ENCODE results near the gene TLR1. TPM values are rescaled to one million over a fixed set of nuclear protein-coding genes. Genes with fewer than 3 reads are reported as not detected.

Gene TLR1
- total and polyA plus RNA-seq, 8 donors, result 2.5 to 59.8 (median 4.8) TPM

DNA sequence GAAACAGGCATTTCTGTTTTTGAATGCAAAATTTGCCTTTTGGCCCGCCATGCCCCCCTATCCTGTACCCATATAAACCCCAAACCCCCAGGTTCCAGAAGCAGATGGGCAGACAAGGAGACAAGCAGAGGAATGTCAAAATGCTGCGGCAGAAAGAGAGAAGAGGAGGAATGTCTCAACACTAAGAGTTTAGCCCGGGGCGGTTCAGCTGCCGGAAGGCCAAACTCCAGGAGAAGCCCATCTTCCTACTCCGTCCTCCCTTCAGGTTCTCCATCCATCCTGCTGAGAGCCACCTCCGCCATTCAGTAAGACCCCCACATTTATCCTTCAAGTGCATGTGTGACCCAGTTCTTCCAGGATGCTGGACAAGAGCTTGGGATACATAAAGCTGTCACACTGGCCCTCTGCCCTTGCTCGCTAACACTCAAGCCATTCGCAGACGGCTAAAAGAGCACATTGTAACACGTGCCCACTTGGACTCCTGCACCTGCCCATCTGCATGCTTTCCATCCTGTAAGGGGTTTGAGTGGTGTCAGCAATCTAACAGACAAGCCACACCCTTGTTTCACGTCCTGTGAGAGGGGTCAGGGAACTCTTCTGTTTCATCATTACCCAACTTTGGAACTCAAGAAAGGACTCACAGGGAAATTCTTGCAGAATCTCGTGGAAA is 53.1 kb downstream of the TLR1 start:
- Histone ChIP-seq H3K4me3 (no peak overlapping the region), H3K27me3 (no peaks in the 10 kb centered on the region), H3K36me3 (no peaks in the 10 kb centered on the region), H3K4me1 (peaks cover 0 to 8% of the 10 kb centered on the region in 2 donors), H3K27ac (no peak overlapping the region), H3K9me3 (peaks cover 0 to 13% of the 10 kb centered on the region in 2 donors)
- intact Hi-C loops (cut with DNase I), result no loop called here
- DNase-seq (no peak), ATAC-seq (no peak)
- TF ChIP-seq, protein P1, sequence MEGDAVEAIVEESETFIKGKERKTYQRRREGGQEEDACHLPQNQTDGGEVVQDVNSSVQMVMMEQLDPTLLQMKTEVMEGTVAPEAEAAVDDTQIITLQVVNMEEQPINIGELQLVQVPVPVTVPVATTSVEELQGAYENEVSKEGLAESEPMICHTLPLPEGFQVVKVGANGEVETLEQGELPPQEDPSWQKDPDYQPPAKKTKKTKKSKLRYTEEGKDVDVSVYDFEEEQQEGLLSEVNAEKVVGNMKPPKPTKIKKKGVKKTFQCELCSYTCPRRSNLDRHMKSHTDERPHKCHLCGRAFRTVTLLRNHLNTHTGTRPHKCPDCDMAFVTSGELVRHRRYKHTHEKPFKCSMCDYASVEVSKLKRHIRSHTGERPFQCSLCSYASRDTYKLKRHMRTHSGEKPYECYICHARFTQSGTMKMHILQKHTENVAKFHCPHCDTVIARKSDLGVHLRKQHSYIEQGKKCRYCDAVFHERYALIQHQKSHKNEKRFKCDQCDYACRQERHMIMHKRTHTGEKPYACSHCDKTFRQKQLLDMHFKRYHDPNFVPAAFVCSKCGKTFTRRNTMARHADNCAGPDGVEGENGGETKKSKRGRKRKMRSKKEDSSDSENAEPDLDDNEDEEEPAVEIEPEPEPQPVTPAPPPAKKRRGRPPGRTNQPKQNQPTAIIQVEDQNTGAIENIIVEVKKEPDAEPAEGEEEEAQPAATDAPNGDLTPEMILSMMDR (IDR thresholded peaks at IDR 0.05), result no peak

DNA sequence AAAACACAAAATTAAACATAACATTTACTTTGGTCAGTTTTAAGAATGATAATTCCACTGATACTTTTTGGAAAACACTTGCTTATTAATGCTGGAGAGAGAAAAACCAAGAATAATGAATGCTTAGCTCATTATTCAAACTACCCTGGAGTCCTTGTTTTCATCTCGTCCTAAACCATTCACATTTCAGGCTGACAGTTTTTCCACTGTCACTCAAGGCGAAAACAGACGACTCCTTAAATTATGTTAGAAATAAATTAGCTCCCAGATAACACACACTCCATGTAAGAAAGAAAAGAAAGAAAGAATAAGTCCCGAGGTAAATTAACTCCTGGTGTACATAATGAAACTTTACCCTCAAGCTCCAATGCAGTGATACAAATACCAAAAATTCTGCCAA is 55.3 kb downstream of the TLR1 start:
- Histone ChIP-seq H3K4me1 (peaks cover 0 to 9% of the 10 kb centered on the region in 2 donors), H3K36me3 (no peaks in the 10 kb centered on the region), H3K27ac (no peak overlapping the region), H3K9me3 (peaks cover 0 to 13% of the 10 kb centered on the region in 2 donors), H3K27me3 (no peaks in the 10 kb centered on the region), H3K4me3 (no peak overlapping the region)
- ATAC-seq (no peak), DNase-seq (no peak)
- TF ChIP-seq, protein P1 (IDR thresholded peaks at IDR 0.05), result no peak
- intact Hi-C loops (cut with DNase I), result no loop called here

DNA sequence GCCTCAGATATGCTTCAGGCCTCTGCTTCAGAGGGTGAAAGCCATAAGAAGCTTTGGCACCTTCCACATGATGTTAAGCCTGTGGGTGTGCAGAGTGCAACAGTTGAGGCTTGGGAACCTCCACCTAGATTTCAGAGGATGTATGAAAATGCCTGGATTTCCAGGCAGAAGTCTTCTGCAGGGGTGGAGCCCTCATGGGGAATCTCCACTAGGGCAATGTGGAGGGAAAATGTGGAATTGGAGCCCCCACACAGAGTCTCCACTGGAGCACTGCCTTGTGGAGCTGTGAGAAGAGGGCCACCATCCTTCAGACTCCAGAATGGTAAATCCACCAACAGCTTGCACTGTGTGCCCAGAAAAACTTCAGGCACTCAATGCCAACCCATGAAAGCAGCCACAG is 57.0 kb downstream of the TLR1 start:
- H3K27ac ChIP-seq, result no peak overlapping the region
- H3K36me3 ChIP-seq, result no peaks in the 10 kb centered on the region
- H3K4me1 ChIP-seq, result peaks cover 0 to 19% of the 10 kb centered on the region in 2 donors
- intact Hi-C loops (cut with DNase I), result no loop called here
- DNase-seq (no peak), ATAC-seq (no peak)
- no peak overlapping the region for H3K4me3 ChIP-seq
- H3K9me3 ChIP-seq, result peaks cover 0 to 13% of the 10 kb centered on the region in 2 donors
- no peaks in the 10 kb centered on the region for H3K27me3 ChIP-seq
- TF ChIP-seq, protein P1 (IDR thresholded peaks at IDR 0.05), result no peak

Other genes with a start within 250 kb of the TLR1 start
- gene KLF3, start 140.6 kb downstream of the TLR1 start, total RNA-seq, result 10 to 100 TPM; 43.5 to 59.8 TPM
- gene KLF3, start 140.6 kb downstream of the TLR1 start, polyA plus RNA-seq (ENCODE audit: insufficient read length in 6 of 6), result 10 to 100 TPM; 43.2 to 51.7 (median 48.0) TPM
- 1 to 10 TPM in 1 of 2 donors, under 1 TPM in 1; 0.15 to 3.0 TPM for gene TLR10, start 21.8 kb downstream of the TLR1 start, total RNA-seq
- 1 to 10 TPM in 1 of 6 donors, under 1 TPM in 5; 0.59 to 1.0 (median 0.70) TPM for gene TLR10, start 21.8 kb downstream of the TLR1 start, polyA plus RNA-seq (ENCODE audit: insufficient read length in 6 of 6)
- gene TLR6, start 52.0 kb upstream of the TLR1 start, total RNA-seq, result 10 to 100 TPM in 1 of 2 donors, 1 to 10 TPM in 1; 6.6 to 18.1 TPM
- 1 to 10 TPM in 5 of 6 donors, under 1 TPM in 1; 0.96 to 1.8 (median 1.4) TPM for gene TLR6, start 52.0 kb upstream of the TLR1 start, polyA plus RNA-seq (ENCODE audit: insufficient read length in 6 of 6)
- 10 to 100 TPM; 68.5 to 81.1 TPM for gene FAM114A1, start 63.0 kb upstream of the TLR1 start, total RNA-seq
- gene FAM114A1, start 63.0 kb upstream of the TLR1 start, polyA plus RNA-seq (ENCODE audit: insufficient read length in 6 of 6), result 10 to 100 TPM; 51.5 to 79.3 (median 57.8) TPM
- gene TMEM156, start 227.6 kb upstream of the TLR1 start, total RNA-seq, result 1 to 10 TPM in 1 of 2 donors, under 1 TPM in 1; 0.29 to 1.1 TPM
- 1 to 10 TPM in 2 of 6 donors, under 1 TPM in 3, not detected in 1; 0.54 to 1.8 (median 0.95) TPM for gene TMEM156, start 227.6 kb upstream of the TLR1 start, polyA plus RNA-seq (ENCODE audit: insufficient read length in 6 of 6)

Data from left lung (tissue), 10 donors.